Glutamatergic neuron (in vitro differentiated cells): ENCODE data around the gene PAN3. TPM values are rescaled to one million over a fixed set of nuclear protein-coding genes. Genes with fewer than 3 reads are reported as not detected.

Source experiments
- DNase-seq: peaks from one replicate; pipeline ENCODE4 v3.0.0; 2022
- H3K27ac Mint-ChIP-seq: one replicate; pipeline ENCODE4 v1.8.0; 2020; ENCODE audit warnings: mild to moderate bottlenecking, mixed read lengths, inconsistent platforms; ENCODE audit not compliant: unreplicated experiment
- H3K27me3 Mint-ChIP-seq: one replicate; pipeline ENCODE4 v1.8.0; 2020; ENCODE audit warnings: mild to moderate bottlenecking, moderate library complexity, mixed read lengths, inconsistent platforms; ENCODE audit not compliant: unreplicated experiment
- H3K36me3 Mint-ChIP-seq: one replicate; pipeline ENCODE4 v1.8.0; 2020; ENCODE audit warnings: mild to moderate bottlenecking, mixed read lengths, inconsistent platforms; ENCODE audit not compliant: unreplicated experiment
- H3K4me1 Mint-ChIP-seq: one replicate; pipeline ENCODE4 v1.8.0; 2020; ENCODE audit warnings: mild to moderate bottlenecking, low read depth, mixed read lengths, inconsistent platforms; ENCODE audit not compliant: unreplicated experiment
- H3K4me3 Mint-ChIP-seq: one replicate; pipeline ENCODE4 v1.8.0; 2020; ENCODE audit warnings: mild to moderate bottlenecking, mixed read lengths, inconsistent platforms; ENCODE audit not compliant: unreplicated experiment
- H3K9me3 Mint-ChIP-seq: one replicate; pipeline ENCODE4 v1.8.0; 2020; ENCODE audit warnings: mild to moderate bottlenecking, moderate library complexity, mixed read lengths, inconsistent platforms; ENCODE audit not compliant: unreplicated experiment
- total RNA-seq: library from RNA; stranded (reverse); fragmentation: NEBNext Ultra II Directional; extraction: Animal tissue kit (Norgen Biotek cat#: 25700); gene quantifications from one replicate; pipeline ENCODE4 v1.2.1, GENCODE V29; 2021; ENCODE audit not compliant: unreplicated experiment
- TF ChIP-seq, protein P1 (sequence below): fragments of 200-600 bp; sonication (generic); IDR thresholded peaks from one replicate; pipeline ENCODE4 v1.5.0; 2021; ENCODE audit not compliant: partially characterized antibody, unreplicated experiment

Gene PAN3
- total RNA-seq, 1 donor from 2014 or later: 27.4 TPM

DNA sequence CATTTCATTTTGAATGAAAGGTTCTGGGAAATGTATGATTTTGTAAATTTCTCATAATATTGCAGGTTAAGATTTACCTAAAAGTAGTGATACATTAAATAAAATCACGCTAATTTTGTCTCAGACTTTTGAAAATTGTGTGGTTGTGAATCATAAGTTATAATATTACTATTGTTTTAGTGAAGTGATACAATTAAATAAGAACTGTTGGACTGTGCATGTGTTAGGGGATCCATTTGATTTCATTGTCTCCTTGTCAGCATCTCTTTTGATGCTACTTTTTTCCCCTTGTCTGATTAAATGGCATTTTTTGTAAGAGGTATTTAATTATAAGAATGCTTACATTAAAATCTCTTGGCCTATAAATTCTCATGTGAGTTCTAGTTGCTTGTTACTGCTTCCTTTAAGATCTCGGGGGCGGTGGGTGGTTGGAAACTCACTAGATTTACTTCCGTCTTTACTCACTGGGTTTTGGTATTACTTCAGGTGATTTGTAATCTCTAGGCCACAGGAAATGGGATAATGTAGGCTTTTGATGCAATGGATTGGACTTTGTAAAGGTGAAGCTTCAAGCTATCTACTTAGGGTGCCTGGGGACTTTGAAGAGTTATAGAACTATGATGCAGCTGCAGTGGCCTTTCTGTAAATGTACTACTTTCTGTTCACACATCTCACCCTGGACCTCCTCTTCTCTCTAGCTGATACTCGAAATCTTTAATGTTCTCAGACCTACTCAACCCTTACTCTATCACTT, 66.5 kb downstream of the PAN3 start:
- Mint-ChIP-seq H3K27ac (no peak overlapping the region), H3K4me3 (no peak overlapping the region), H3K27me3 (peaks cover 4% of the 10 kb centered on the region), H3K36me3 (no peaks in the 10 kb centered on the region), H3K9me3 (no peaks in the 10 kb centered on the region), H3K4me1 (no peaks in the 10 kb centered on the region)
- TF ChIP-seq, protein P1, sequence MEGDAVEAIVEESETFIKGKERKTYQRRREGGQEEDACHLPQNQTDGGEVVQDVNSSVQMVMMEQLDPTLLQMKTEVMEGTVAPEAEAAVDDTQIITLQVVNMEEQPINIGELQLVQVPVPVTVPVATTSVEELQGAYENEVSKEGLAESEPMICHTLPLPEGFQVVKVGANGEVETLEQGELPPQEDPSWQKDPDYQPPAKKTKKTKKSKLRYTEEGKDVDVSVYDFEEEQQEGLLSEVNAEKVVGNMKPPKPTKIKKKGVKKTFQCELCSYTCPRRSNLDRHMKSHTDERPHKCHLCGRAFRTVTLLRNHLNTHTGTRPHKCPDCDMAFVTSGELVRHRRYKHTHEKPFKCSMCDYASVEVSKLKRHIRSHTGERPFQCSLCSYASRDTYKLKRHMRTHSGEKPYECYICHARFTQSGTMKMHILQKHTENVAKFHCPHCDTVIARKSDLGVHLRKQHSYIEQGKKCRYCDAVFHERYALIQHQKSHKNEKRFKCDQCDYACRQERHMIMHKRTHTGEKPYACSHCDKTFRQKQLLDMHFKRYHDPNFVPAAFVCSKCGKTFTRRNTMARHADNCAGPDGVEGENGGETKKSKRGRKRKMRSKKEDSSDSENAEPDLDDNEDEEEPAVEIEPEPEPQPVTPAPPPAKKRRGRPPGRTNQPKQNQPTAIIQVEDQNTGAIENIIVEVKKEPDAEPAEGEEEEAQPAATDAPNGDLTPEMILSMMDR: no peak
- DNase-seq: no peak

DNA sequence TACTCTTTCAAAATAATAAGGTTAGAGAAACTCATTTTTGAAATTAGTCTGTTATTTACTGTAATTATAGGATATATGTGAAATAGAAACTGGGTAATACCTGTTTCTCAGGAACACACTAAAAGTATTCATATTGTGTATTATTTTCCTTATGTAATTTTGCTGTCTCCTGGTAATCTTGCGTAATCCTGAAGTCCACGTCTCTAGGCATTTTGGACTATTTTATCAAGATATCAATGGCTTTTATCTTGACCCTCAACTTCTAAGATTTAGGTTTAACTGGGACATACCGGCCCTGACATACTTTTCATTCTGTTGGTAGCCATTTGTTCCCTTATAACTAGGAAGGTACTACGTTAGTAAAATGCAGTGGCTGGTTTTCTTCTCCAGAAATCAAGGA, 80.3 kb downstream of the PAN3 start:
- no peaks in the 10 kb centered on the region for H3K27me3 Mint-ChIP-seq
- H3K4me3 Mint-ChIP-seq: no peak overlapping the region
- H3K36me3 Mint-ChIP-seq: no peaks in the 10 kb centered on the region
- no peak overlapping the region for H3K27ac Mint-ChIP-seq
- TF ChIP-seq, protein P1: no peak
- DNase-seq: no peak
- H3K9me3 Mint-ChIP-seq: peaks cover 2% of the 10 kb centered on the region
- H3K4me1 Mint-ChIP-seq: no peaks in the 10 kb centered on the region

DNA sequence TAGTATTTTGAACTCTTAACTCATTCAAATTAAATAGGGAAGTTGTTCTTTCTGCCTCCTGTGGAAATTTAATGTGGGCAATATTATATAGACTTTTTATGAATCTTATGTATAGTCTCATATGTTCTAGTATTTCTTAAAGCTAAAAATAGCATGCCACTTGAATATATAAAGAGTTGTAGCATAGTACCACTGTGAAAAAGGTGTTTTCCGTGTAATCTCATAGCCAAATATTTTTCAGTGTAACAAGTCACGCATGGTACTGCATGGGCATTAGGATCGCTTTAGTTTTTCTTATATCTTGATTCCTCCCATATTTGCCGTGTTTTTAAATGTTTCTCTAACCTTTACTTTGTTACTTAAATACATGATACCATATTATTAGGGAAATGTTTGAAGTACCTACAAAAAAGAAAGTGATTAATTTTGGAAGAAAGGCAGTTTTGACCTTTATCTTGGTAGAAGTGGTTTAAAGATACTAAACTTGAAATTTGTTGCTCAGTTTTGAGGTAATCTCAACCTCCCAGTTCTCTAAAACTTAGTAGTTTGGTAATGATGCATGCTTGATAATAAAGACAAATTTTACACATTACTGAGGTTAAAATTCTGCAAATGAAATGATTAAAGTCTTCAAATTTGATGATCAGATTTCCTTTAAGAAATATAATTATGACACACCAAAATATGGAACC, 81.2 kb downstream of the PAN3 start:
- H3K36me3 Mint-ChIP-seq: no peaks in the 10 kb centered on the region
- H3K9me3 Mint-ChIP-seq: peaks cover 2% of the 10 kb centered on the region
- H3K4me3 Mint-ChIP-seq: no peak overlapping the region
- no peak overlapping the region for H3K27ac Mint-ChIP-seq
- H3K4me1 Mint-ChIP-seq: no peaks in the 10 kb centered on the region
- H3K27me3 Mint-ChIP-seq: no peaks in the 10 kb centered on the region
- no peak for DNase-seq
- TF ChIP-seq, protein P1: no peak

DNA sequence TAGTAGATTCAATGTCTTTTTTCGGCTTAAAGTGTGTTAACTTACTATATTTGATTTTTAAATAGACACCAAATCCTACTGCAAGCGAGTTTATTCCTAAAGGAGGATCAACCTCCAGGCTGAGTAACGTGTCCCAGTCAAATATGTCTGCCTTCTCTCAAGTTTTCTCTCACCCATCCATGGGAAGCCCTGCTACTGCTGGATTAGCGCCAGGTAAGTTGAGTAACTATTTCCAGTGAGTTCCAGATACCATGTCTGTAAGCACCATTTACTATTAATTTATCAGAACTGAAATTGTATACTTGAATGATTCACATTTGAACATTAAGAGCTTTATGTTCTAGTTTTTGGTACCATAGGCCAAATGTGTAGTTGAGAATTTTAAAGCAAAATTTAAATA, 81.8 kb downstream of the PAN3 start:
- Mint-ChIP-seq H3K27me3 (no peaks in the 10 kb centered on the region), H3K4me3 (no peak overlapping the region), H3K9me3 (peaks cover 2% of the 10 kb centered on the region), H3K27ac (no peak overlapping the region), H3K36me3 (no peaks in the 10 kb centered on the region), H3K4me1 (no peaks in the 10 kb centered on the region)
- no peak for DNase-seq
- TF ChIP-seq, protein P1: no peak
